Measurements from ENCODE around the gene COX6A2.
A peak's percentile ranks its signal among the peaks of the same experiment; 100 is the strongest.

The COX6A2 gene

DNA sequence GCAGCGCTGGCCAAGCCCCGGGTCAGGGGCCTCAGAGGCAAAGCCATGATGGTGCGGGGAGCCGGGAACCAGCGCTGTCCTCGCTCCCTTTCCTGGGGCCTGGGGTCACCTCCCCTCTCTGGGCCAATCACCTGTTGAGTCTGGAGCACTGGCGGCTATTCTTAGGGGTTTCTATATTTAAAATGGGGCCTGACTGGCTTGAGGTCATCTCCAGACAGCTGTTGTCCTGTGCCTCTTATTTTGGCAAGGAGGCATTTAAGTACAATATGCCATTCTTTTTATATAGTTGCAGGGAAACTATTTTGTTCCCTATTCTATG is at the start of gene COX6A2:
TSS of gene COX6A2 (minus strand) at position 82 of the 319 bp plus-strand sequence. CDS start at position 47, 35 bp downstream.
- no peak for DNase-seq (ENCODE audit: low spot score)

DNA sequence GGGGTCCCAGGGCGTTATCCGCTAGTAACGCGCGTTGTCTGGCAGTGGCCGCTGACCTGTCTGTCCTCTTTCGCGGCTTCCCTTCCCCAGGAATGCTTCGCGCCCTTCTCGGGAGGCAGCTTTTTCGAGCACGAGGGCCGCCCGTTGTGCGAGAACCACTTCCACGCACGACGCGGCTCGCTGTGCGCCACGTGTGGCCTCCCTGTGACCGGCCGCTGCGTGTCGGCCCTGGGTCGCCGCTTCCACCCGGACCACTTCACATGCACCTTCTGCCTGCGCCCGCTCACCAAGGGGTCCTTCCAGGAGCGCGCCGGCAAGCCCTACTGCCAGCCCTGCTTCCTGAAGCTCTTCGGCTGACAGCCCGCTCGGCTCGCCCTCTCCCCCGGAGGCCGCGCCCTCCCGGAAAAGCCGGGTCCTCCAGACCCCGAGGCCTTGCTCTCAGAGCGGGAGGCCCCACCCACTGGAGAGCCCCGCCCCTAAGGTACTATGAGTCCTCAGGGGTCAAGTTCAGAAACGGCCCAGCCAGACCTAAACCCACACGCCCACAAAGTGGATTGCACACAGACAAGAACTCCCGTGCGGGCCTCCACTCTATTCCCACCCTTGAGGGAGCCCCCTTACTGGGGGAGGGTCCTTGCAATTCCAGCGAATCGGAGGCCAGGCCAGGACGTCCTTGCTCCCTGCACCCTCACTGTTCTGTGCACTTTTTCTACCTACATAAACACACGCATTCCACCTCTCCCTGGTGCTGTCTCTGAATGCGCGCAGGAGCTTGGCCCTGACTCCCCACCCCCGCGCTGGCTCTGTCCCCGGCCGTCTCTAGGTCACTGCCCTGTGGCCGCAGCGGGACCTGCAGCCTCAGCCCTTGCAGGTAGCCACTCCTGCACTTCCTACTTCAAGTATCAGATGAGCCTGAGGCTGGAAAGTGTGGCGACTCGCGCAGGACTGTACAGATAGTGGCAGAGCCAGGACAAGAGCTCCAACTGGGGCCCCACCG is 49.4 kb upstream of the COX6A2 start:
- DNase-seq (ENCODE audit: low spot score) = peak; percentile 80

DNA sequence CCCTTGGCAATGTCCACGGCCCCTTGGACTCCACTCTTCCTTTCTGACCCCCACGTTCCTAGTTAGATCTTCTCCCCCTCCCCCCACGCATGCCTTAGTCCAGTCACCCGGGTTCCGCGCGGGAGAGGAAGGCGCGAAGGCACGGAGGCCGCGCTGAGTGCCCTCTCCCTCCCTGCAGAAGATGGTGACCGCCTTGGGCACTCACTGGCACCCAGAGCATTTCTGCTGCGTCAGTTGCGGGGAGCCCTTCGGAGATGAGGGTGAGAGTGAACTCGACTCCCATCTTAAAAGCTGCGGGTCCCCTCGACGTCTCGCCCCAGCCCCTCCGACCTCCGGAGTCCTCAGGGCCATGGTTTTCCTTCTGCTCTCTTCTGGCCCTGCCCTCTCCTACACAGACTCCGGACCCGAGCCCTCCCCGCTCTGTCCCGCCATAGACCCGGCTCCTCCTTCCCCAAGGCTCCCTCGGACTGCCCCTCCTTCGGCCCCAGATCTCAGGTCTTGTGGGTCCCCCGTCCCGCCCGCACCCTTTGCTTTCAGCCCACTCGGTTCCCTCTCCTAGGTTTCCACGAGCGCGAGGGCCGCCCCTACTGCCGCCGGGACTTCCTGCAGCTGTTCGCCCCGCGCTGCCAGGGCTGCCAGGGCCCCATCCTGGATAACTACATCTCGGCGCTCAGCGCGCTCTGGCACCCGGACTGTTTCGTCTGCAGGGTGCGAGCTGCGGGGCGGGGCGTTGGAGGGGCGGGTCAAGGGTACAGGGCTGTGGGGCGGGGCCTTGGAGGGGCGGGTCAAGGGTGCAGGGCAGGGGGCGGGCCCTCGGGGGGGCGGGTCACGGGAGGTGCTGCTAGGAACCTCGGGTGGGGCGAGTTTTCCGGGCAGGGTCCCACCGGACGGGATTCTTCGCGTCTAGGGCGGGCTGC is 48.4 kb upstream of the COX6A2 start:
- peak; percentile 94 for DNase-seq (ENCODE audit: low spot score)

DNA sequence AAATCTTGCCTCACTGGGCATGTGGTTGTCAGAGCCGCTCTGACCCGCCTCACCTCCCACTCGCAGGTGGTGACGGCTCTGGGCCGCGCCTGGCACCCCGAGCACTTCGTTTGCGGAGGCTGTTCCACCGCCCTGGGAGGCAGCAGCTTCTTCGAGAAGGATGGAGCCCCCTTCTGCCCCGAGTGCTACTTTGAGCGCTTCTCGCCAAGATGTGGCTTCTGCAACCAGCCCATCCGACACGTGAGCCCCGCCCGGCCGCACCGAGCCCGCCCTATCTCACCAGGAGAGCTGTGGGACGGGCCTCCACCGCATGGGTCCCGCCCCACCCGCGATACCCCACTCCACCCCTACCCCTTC is 47.8 kb upstream of the COX6A2 start:
- no peak for DNase-seq (ENCODE audit: low spot score)

DNA sequence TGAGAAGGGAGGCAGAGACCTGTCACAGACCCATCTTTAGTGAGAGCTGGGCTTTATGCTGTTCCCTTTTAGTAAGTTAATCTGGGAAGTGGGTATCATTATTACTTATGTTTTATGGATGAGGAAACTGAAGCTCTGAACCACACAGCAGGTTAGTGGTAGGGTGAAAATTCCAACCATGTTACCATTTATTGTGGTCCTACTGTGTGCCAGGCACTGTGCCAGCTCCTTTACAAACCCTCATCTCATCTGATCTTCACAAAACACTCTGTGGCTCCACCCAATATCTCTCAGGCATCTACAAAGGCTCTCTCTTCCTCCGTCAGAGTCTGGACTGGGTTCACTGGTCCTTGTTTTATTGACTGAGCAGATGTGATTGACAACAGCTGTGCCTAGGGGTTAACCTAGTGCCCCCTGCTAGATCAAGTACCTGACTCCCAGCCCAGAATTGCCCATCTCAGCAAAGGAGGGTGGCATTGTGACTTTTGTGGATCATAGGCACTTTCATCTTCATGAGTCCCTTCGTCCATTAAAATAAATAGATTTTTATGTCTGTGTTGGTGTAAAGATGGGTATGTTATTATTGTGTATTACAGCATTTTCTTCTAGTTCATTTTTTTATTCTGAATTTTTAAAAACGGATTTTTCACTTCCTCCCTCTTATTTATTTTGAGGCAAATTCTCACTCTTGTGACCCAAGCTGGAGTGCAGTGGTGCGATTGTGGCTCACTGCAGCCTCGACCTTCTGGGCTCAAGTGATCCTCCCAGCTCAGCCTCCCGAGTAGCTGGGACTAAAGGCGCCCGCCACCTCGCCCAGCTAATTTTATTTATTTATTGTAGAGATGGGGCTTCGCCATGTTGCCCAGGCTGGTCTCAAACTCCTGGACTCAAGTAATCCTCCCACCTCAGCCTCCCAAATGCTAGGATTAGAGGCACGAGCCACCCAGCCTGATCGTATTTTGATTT is 46.9 kb upstream of the COX6A2 start:
- DNase-seq (ENCODE audit: low spot score) = no peak

DNA sequence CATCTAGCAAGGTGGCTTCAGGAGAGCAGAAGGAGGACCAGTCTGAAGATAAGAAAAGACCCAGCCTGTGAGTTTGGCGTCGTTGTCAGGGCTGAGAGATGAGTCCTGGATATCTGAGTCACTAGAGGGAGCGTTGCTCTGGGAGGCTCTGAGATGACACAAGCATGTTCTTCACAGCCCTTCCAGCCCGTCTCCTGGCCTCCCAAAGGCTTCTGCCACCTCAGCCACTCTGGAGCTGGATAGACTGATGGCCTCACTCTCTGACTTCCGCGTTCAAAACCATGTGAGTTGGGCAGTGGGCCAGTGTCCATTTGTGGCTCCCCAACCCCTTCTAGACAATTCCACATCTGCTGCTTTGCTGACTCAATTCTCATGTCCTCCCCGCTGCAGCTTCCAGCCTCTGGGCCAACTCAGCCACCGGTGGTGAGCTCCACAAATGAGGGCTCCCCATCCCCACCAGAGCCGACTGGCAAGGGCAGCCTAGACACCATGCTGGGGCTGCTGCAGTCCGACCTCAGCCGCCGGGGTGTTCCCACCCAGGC is 46.1 kb upstream of the COX6A2 start:
- no peak for DNase-seq (ENCODE audit: low spot score)

DNA sequence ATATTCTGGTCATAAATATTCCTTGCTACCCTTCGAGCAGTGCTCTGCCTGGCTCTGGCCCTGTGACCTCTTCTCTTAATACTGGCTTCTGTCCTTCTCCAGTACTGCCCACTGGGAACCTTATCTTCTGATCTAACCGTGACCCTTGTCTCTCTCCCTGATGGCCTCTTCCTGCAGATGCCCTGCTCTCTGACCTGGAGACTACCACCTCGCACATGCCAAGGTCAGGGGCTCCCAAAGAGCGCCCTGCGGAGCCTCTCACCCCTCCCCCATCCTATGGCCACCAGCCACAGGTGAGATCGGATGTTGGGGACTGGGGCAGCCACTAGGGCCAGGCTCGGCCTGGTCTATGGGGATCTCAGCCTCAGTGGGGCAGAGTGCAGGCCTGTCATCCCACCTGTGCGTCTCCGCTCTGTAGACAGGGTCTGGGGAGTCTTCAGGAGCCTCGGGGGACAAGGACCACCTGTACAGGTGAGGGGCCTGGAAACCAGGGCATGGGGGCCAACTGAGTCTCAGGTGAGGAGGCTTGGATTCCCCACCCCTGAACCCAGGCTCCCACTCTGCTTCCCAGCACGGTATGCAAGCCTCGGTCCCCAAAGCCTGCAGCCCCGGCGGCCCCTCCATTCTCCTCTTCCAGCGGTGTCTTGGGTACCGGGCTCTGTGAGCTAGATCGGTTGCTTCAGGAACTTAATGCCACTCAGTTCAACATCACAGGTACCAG is 45.3 kb upstream of the COX6A2 start:
- no peak for DNase-seq (ENCODE audit: low spot score)

DNA sequence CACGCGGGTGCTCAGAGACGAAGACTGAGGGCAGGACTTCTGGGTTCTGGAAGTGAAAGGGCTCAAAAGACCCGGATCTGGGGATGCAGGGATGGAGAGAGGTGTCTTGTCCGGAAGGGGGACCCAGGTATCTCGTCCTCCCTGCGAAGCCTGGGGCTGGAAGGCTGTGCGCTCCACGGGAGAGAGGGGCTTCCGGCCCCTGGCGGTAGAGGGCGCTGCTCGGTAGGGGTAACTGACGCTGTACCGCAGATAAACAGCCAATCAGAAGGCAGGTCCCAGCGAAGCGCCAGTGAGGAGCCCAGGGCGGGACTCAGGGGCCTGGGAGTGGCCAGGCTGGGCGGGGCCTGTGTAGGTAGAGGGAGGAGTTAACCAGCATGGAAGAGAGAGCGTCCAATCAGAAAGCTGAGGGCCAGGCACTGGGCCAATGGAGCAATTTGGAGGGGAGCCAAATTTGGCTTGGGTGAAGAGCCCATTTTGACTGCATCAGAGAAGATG is 44.6 kb upstream of the COX6A2 start:
- peak; percentile 54 for DNase-seq (ENCODE audit: low spot score)

DNA sequence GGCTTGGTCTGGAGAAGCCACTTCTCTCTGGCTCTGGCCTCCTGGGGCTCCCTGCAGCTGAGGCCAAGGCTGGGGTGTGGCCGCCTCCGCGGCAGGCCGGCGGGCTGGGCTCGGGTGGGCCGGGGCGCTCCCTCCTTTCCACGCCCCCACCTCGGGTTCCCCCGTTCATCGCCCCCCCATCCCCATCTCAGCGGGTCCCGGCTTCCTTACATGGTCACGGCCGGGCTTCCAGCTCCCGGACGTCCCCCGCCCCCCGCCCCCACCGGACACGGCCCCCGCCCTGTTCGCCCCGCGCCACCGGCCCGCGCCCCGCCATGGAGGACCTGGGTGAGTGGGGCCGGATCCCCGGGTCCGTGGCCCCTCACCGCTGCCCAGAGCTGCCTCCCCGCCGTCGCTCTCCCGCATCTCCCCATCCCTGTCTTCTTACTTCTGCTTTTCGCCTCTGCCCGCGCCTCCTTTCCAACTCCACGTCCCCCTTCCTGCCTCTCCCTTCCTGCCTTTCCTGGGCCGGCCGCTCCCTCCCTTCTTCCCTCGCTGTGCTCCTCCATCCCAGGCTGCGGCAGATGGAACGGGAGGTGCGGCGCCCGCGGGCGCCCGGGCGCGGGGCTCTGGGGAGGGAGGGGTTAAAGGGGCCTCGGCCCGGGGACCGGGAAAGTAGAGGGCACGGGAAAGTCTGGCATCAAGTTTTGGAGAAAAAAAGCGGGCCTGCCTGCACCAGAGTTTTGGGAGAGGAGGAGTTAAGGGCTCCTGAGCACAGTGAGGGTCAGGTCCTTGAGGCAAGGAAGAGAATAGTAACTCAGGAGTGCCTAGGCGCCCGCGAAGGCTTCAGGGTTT is 43.9 kb upstream of the COX6A2 start, which contains the start of gene TGFB1I1:
TSS of gene TGFB1I1 (plus strand) at position 278 of the 834 bp plus-strand sequence. CDS start at position 315, 37 bp downstream.
- DNase-seq (ENCODE audit: low spot score) = peak; percentile 36

DNA sequence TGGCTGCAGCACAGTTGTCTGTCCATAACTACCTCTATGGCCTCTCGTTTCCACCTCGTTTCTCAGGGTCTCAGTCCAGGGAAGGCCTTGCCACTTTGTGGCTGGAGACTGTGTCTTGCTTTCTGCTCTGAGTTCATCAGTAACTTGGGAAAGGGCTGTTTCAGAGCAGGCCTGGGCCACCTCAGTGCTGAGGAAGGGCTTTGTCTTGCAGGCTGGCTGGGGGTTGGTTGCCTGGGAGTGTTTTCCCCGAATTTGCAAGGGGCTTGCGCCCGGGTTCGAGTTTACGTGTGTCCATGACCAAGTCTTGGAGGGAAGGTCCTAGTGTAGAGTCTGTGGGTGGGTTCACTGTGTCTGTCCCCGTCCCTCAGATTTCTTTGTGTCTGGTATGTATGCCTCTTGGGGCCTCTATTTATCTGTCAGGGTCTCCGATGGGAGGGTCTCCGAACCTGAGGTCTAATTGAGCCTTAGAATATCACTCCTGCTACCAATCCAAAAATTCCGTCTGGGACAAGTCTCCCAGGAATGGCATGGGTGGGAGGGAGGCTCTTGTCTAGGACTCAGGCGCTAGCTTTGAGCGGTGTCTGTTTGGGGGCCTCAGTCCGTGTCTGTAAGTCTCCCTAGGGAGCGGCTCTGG is 43.2 kb upstream of the COX6A2 start:
- no peak for DNase-seq (ENCODE audit: low spot score)

DNA sequence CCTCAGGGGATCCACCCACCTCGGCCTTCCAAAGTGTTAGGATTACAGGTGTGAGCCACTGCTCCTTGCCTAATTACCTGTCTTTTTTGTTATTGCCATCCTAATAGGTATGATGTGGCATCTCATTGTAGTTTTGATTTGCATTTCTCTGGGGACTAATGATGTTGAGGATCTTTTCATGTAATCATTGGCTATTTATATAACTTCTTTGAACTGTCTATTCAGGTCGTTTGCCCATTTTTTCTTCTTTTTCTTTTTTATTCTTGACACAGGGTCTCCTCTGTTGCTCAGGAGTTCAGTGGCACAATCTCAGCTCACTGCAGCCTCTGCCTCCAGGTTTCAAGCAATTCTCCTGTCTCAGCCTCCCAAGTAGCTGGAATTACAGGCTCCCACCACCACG is 42.5 kb upstream of the COX6A2 start:
- no peak for DNase-seq (ENCODE audit: low spot score)

DNA sequence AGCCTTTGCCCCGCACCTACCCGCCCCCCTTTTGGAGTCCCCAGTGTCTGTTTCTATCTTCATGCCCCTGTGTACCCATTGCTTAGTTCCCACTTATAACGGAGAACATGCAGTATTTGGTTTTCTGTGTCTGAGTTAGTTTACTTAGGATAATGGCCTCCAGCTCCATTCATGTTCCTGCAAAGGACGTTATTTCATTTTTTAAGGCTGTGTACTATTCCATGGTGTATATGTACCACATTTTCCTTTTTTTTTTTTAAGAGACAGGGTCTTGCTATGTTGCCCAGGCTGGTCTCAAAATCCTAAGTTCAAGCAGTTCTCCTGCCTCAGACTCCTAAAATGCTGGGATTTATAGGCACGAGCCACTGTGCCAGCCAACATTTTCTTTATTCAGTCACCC is 39.7 kb upstream of the COX6A2 start:
- DNase-seq (ENCODE audit: low spot score) = no peak

DNA sequence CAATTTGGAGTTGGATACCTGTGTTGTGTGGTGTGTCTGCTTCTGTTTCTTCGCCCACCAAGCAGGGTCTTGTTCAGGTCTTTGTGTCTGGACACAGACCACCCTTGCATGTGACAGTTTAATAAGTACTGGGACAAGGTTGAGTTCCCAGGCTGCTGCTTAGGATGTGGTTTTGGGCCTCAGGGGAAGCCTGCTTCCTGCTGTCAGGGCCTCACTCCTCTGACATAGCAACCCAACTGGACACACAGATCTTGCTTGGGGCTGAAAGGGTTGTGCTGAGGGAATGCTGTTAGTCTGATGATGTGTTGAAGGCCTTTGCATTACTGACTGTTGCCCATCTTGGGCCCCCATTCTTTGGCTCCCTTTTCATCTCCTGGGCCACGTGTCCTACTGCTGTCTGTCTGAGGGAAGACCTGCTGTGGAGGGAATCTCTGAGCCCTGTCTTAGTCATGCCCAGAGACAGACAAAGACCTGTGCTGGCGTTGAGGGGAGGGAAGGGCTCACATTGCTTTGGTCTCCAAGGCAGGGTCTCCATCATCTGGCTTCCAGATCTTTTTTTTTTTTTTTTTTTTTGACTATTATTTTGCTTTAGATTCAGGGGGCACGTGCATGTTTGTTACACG is 39.1 kb upstream of the COX6A2 start:
- peak; percentile 58 for DNase-seq (ENCODE audit: low spot score)

DNA sequence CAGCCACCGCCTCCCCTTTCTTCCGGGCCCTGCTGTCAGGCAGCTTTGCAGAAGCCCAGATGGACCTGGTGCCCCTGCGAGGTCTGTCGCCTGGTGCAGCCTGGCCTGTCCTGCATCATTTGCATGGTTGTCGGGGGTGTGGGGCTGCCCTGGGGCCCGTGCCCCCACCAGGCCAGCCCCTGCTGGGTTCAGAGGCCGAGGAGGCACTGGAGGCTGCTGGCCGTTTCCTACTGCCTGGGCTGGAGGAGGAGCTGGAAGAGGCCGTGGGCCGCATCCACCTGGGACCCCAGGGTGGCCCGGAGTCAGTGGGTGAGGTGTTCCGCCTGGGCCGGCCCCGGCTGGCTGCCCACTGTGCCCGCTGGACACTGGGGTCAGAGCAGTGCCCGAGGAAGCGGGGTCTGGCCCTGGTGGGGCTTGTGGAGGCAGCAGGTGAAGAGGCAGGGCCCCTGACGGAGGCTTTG is 38.3 kb upstream of the COX6A2 start:
- DNase-seq (ENCODE audit: low spot score) = no peak

DNA sequence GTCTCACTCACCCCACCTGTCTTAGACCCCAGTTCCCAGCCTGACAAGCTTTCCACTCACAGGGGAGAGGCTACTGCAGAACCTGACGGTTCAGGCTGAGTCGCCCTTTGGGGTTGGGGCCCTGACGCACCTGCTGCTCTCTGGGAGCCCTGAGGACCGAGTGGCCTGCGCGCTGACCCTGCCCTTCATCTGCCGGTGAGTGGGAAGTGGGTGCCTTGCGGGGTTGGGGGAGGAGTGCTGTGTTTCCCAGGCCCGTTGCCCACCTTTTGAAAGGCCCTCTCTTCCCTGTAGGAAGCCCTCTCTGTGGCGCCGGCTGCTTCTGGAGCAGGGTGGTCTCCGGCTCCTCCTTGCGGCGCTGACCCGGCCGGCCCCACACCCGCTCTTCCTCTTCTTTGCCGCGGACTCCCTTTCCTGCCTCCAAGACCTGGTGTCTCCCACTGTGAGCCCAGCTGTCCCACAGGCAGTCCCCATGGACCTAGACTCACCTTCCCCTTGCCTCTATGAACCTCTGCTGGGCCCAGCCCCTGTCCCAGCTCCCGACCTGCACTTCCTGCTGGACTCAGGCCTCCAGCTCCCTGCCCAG is 37.7 kb upstream of the COX6A2 start:
- no peak for DNase-seq (ENCODE audit: low spot score)

DNA sequence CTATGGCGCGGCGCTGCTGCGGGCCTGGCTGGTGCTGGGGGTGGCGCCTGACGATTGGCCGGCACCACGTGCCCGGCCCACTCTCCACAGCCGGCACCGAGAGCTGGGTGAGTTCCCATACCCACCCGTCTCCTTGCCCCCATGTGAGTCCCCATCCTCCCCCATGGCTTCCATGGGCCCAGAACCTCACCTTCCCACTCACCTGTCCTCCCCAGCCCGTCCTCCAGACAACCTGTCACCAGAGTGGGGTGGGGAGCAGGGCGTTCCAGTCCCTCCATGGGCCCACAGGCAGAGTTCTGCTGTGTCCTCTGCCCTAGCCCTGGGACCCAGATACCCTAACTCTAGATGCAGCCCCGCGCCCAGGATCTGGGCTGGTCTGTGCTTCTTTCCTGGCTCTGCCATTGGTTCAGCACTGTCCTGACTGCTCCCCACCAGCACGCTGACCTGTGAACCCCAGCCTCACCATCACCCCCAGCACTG is 36.7 kb upstream of the COX6A2 start:
- DNase-seq (ENCODE audit: low spot score) = no peak

DNA sequence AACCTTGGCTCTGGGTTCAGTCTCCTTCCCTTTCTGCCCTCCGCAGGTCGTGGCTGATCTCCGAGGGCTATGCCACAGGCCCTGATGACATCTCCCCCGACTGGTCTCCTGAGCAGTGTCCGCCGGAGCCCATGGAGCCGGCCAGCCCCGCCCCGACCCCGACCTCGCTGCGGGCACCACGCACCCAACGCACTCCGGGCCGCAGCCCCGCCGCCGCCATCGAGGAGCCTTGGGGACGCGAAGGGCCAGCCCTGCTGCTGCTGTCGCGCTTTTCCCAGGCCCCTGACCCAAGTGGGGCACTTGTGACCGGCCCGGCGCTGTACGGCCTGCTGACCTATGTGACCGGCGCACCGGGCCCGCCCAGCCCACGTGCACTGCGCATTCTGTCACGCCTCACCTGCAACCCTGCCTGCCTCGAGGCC is 36.2 kb upstream of the COX6A2 start:
- DNase-seq (ENCODE audit: low spot score) = no peak
